AG04449 (cell line): ENCODE results near the gene FGF1.

Source experiments
- CTCF ChIA-PET: fragments of 350-600 bp; formaldehyde crosslinking; extraction: SDS; loops from one replicate; lab custom pipeline; 2021; ENCODE audit warnings: antibody characterized with exemption; lab: Yijun Ruan, JAX
- POLR2A ChIA-PET: fragments of 400-600, 350-600 bp; formaldehyde crosslinking; extraction: SDS; loops from one replicate; lab custom pipeline; 2020; ENCODE audit warnings: antibody characterized with exemption, inconsistent platforms; lab: Yijun Ruan, JAX
- DNase-seq: peaks from one replicate; pipeline ENCODE4 v3.0.0-alpha.2; 2010; ENCODE audit warnings: low read depth, low spot score
- H3K4me3 ChIP-seq: 2 replicates; pipeline ENCODE4 v1.5.1; 2011; ENCODE audit warnings: low read depth, mild to moderate bottlenecking, control low read depth, low read length
- CTCF ChIP-seq: IDR thresholded peaks from one replicate; pipeline ENCODE4 v1.5.1; 2011; ENCODE audit warnings: mild to moderate bottlenecking, moderate library complexity, low read length, control low read depth, inconsistent platforms; ENCODE audit not compliant: insufficient read depth; ENCODE audit errors: missing control alignments

Gene FGF1

GRCh38 chr5:142692321-142692894 is 6.5 kb upstream of the FGF1 start:
- ChIA-PET POLR2A (no interaction called here), CTCF (interaction anchor here (0.8 to 15.1 kb wide), 11 partner anchors 8 to 196 kb away, joined by 3 to 533 read pairs (median 8); partner anchors contain the start of gene FGF1)
- H3K4me3 ChIP-seq, result no peak overlapping the region
- TF ChIP-seq CTCF, result no peak
- DNase-seq, result no peak

GRCh38 chr5:142690667-142691066 is 4.8 kb upstream of the FGF1 start:
- ChIA-PET POLR2A (no interaction called here), CTCF (interaction anchor here (1.3 to 15.1 kb wide), 5 partner anchors 8 to 84 kb away, joined by 4 to 533 read pairs (median 64); no protein-coding TSS in a partner anchor)
- no peak for DNase-seq
- no peak for TF ChIP-seq CTCF
- H3K4me3 ChIP-seq, result no peak overlapping the region

GRCh38 chr5:142689081-142689480 is 3.2 kb upstream of the FGF1 start:
- ChIA-PET CTCF (interaction anchor here (1.0 to 7.1 kb wide), 5 partner anchors 10 to 199 kb away, joined by 5 to 65 read pairs (median 7); no protein-coding TSS in a partner anchor), POLR2A (no interaction called here)
- DNase-seq, result no peak
- TF ChIP-seq CTCF, result no peak
- no peak overlapping the region for H3K4me3 ChIP-seq

- CTCF ChIA-PET, result interaction anchor here (1.0 to 7.1 kb wide), 6 partner anchors 10 to 200 kb away, joined by 5 to 65 read pairs (median 20); no protein-coding TSS in a partner anchor
These were observed 2.5 kb upstream of the FGF1 start for GRCh38 chr5:142688281-142688989.

GRCh38 chr5:142686968-142687367 is 1.1 kb upstream of the FGF1 start:
- no peak overlapping the region for H3K4me3 ChIP-seq
- no peak for TF ChIP-seq CTCF
- ChIA-PET POLR2A (no interaction called here), CTCF (interaction anchor here (0.8 to 7.1 kb wide), 6 partner anchors 9 to 76 kb away, joined by 3 to 65 read pairs (median 22); no protein-coding TSS in a partner anchor)
- no peak for DNase-seq

More at GRCh38 chr5:142688281-142688989, 2.5 kb upstream of the FGF1 start:
- POLR2A ChIA-PET, result no interaction called here
- DNase-seq, result no peak
- no peak for TF ChIP-seq CTCF
- no peak overlapping the region for H3K4me3 ChIP-seq

GRCh38 chr5:142686210-142686734 is 382 bp upstream of the FGF1 start:
- DNase-seq, result no peak
- H3K4me3 ChIP-seq, result no peak overlapping the region
- ChIA-PET POLR2A (no interaction called here), CTCF (interaction anchor here (0.7 to 7.1 kb wide), 10 partner anchors 8 to 181 kb away, joined by 3 to 65 read pairs (median 8); no protein-coding TSS in a partner anchor)
- no peak for TF ChIP-seq CTCF
